Neural progenitor cell (in vitro differentiated cells): ENCODE measurements around the gene TTC4. TPM values are rescaled to one million over a fixed set of nuclear protein-coding genes. Genes with fewer than 3 reads are reported as not detected.
A peak's percentile ranks its signal among the peaks of the same experiment; 100 is the strongest.
"Not testable (repeated sequence)": the region's sequence is repeated elsewhere in the genome, so short reads cannot be mapped to it uniquely, and the experiment has no call there.

ENCODE experiments used
- DNase-seq: peaks from one replicate; pipeline ENCODE4 v3.0.0-alpha.2; 2016; ENCODE audit warnings: low spot score
- H2AFZ ChIP-seq: fragments of 200-600 bp; sonication (generic); replicated peaks from 2 replicates; pipeline ENCODE4 v1.6.1; 2016; ENCODE audit warnings: antibody characterized with exemption
- H3F3A ChIP-seq: fragments of 200-600 bp; sonication (generic); 2 replicates; pipeline ENCODE4 v1.6.1; 2016; ENCODE audit warnings: antibody characterized with exemption, low read depth
- H3K27ac ChIP-seq: fragments of 200-600 bp; sonication (generic); 2 replicates; pipeline ENCODE4 v1.5.1; 2016; ENCODE audit warnings: mild to moderate bottlenecking
- H3K27me3 ChIP-seq: fragments of 200-600 bp; sonication (generic); 2 replicates; pipeline ENCODE4 v1.6.1; 2016; ENCODE audit warnings: mild to moderate bottlenecking, moderate library complexity
- H3K36me3 ChIP-seq: fragments of 200-600 bp; sonication (generic); 2 replicates; pipeline ENCODE4 v1.5.1; 2016
- H3K4me1 ChIP-seq: fragments of 200-600 bp; sonication (generic); 2 replicates; pipeline ENCODE4 v1.6.1; 2016; ENCODE audit warnings: mixed run types
- H3K4me2 ChIP-seq: fragments of 200-600 bp; sonication (generic); 2 replicates; pipeline ENCODE4 v1.6.1; 2016
- H3K4me3 ChIP-seq: fragments of 200-600 bp; sonication (generic); 2 replicates; pipeline ENCODE4 v1.5.1; 2016
- H3K79me2 ChIP-seq: fragments of 200-600 bp; sonication (generic); 2 replicates; pipeline ENCODE4 v1.6.1; 2016; ENCODE audit warnings: low read depth
- H3K9ac ChIP-seq: fragments of 200-600 bp; sonication (generic); 2 replicates; pipeline ENCODE4 v1.6.1; 2016
- H3K9me3 ChIP-seq: fragments of 200-600 bp; sonication (generic); 2 replicates; pipeline ENCODE4 v1.5.1; 2016; ENCODE audit warnings: low read depth
- H4K20me1 ChIP-seq: fragments of 200-600 bp; sonication (generic); 2 replicates; pipeline ENCODE4 v1.6.1; 2016; ENCODE audit warnings: low read depth
- H3K27ac Mint-ChIP-seq: 3 replicates; pipeline ENCODE4 v1.8.0; 2021; ENCODE audit warnings: mixed read lengths
- H3K27me3 Mint-ChIP-seq: 2 replicates; pipeline ENCODE4 v1.8.0; 2022; ENCODE audit warnings: low read depth, mild to moderate bottlenecking, inconsistent platforms, moderate library complexity, mixed read lengths; ENCODE audit not compliant: insufficient read depth
- H3K36me3 Mint-ChIP-seq: 3 replicates; pipeline ENCODE4 v1.8.0; 2021; ENCODE audit warnings: mixed read lengths
- H3K4me1 Mint-ChIP-seq: 3 replicates; pipeline ENCODE4 v1.8.0; 2021; ENCODE audit warnings: mixed read lengths
- H3K4me3 Mint-ChIP-seq: 3 replicates; pipeline ENCODE4 v1.8.0; 2021; ENCODE audit warnings: mild to moderate bottlenecking, moderate library complexity, mixed read lengths
- H3K9me3 Mint-ChIP-seq: 3 replicates; pipeline ENCODE4 v1.8.0; 2020; ENCODE audit warnings: mixed read lengths
- EZH2 ChIP-seq: fragments of 200-600 bp; sonication (generic); IDR thresholded peaks from 2 replicates; pipeline ENCODE4 v1.6.1; 2017; ENCODE audit warnings: antibody characterized with exemption, mild to moderate bottlenecking, moderate library complexity
- EZH2phosphoT487 ChIP-seq: fragments of 200-600 bp; sonication (generic); IDR thresholded peaks from 2 replicates; pipeline ENCODE4 v1.6.1; 2017; ENCODE audit warnings: antibody characterized with exemption
- total RNA-seq: library from RNA; depleted of rRNA; stranded (reverse); fragments of >200 nt; gene quantifications from 2 replicates; pipeline ENCODE4 v1.2.3, GENCODE V29; 2015; ENCODE audit warnings: low replicate concordance
- TF ChIP-seq, protein P1 (sequence below): fragments of 200-600 bp; sonication (generic); IDR thresholded peaks from 2 replicates; pipeline ENCODE4 v1.5.1; 2017; ENCODE audit warnings: antibody characterized with exemption, mild to moderate bottlenecking

The TTC4 gene
- total RNA-seq, 1 donor from 2014 or later = 37.5 TPM

DNA sequence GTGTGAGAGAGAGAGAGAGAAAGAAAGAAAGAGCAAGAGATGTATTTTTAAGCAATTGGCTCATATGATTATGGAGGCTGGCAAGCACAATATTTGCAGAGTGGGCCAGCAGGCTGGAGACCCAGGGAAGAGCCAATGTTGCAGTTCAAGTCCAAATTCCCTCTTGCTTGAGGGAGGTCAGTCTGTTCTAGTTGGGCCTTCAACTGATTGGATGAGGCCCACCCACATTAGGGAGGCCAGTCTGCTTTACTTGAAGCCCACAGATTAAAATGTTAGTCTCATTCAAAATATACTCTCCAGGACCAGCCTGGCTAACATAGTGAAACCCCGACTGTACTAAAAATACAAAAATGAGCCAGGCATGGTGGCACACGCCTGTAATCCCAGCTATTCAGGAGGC, 57.3 kb downstream of the TTC4 start:
- peaks cover 4% of the 10 kb centered on the region for H3K4me1 ChIP-seq
- no peak overlapping the region for H3K9ac ChIP-seq
- no peaks in the 10 kb centered on the region for H3K36me3 Mint-ChIP-seq
- H4K20me1 ChIP-seq = no peaks in the 10 kb centered on the region
- H3K4me2 ChIP-seq = no peak overlapping the region
- no peak overlapping the region for H3K4me3 ChIP-seq
- no peaks in the 10 kb centered on the region for H3K27me3 ChIP-seq
- DNase-seq = no peak
- H3F3A ChIP-seq = no peaks in the 10 kb centered on the region
- TF ChIP-seq EZH2phosphoT487 = no peak
- TF ChIP-seq EZH2 = no peak
- TF ChIP-seq, protein P1, sequence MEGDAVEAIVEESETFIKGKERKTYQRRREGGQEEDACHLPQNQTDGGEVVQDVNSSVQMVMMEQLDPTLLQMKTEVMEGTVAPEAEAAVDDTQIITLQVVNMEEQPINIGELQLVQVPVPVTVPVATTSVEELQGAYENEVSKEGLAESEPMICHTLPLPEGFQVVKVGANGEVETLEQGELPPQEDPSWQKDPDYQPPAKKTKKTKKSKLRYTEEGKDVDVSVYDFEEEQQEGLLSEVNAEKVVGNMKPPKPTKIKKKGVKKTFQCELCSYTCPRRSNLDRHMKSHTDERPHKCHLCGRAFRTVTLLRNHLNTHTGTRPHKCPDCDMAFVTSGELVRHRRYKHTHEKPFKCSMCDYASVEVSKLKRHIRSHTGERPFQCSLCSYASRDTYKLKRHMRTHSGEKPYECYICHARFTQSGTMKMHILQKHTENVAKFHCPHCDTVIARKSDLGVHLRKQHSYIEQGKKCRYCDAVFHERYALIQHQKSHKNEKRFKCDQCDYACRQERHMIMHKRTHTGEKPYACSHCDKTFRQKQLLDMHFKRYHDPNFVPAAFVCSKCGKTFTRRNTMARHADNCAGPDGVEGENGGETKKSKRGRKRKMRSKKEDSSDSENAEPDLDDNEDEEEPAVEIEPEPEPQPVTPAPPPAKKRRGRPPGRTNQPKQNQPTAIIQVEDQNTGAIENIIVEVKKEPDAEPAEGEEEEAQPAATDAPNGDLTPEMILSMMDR = no peak
- no peaks in the 10 kb centered on the region for H3K9me3 ChIP-seq
- no peak overlapping the region for H2AFZ ChIP-seq
- no peak overlapping the region for H3K27ac ChIP-seq
- H3K27me3 Mint-ChIP-seq = peaks cover 6% of the 10 kb centered on the region
- H3K27ac Mint-ChIP-seq = peak overlapping the region; percentile 74
- no peaks in the 10 kb centered on the region for H3K36me3 ChIP-seq
- no peak overlapping the region for H3K4me3 Mint-ChIP-seq
- peaks cover 3% of the 10 kb centered on the region for H3K9me3 Mint-ChIP-seq
- H3K4me1 Mint-ChIP-seq = peaks cover 5% of the 10 kb centered on the region
- no peaks in the 10 kb centered on the region for H3K79me2 ChIP-seq

DNA sequence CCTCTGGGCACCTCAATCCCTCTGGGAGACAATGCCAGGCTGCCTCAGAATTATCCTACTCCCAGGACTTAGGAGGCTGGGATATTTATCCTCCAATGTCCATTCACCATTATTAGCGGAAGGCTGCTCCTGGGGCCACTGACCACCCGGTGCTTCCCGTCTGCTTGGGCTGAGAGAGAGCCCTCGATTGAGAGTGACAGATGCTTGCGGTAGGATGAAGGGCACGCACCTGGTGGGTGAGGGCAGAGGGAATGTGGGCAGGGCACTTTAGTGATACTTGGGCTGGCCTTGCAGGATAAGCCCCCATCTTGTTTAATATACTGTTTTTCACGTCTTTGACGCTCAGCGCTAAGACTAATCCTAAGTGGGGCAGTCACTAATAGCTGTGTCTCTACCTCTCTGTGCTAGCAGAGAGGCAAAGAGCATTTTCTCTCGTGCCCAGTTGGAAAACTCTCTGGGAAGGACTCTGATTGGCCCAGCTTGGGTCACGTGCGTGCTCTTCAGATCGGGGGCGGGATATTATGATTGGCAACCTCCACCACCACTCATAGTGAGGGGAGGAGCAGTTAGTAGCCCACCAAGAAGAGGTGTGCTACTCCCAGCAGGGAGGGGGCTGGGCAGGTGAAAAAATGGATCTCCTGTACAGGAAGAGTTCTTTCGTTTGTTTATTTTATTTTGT, 59.3 kb downstream of the TTC4 start:
- peak overlapping the region; percentile 2 for H3K27ac Mint-ChIP-seq
- H3K36me3 ChIP-seq = no peaks in the 10 kb centered on the region
- H4K20me1 ChIP-seq = no peaks in the 10 kb centered on the region
- H3K4me1 ChIP-seq = peaks cover 4% of the 10 kb centered on the region
- no peak overlapping the region for H3K27ac ChIP-seq
- no peak overlapping the region for H3K4me3 ChIP-seq
- H3K9me3 Mint-ChIP-seq = peaks cover 3% of the 10 kb centered on the region
- peaks cover 5% of the 10 kb centered on the region for H3K4me1 Mint-ChIP-seq
- H3F3A ChIP-seq = no peaks in the 10 kb centered on the region
- no peak overlapping the region for H3K9ac ChIP-seq
- H3K4me2 ChIP-seq = peak overlapping the region; percentile 24
- peak overlapping the region; percentile 91 for H2AFZ ChIP-seq
- H3K4me3 Mint-ChIP-seq = no peak overlapping the region
- TF ChIP-seq EZH2phosphoT487 (no peak), EZH2 (no peak)
- TF ChIP-seq, protein P1 = no peak
- H3K27me3 Mint-ChIP-seq = peaks cover 9% of the 10 kb centered on the region
- no peaks in the 10 kb centered on the region for H3K79me2 ChIP-seq
- no peaks in the 10 kb centered on the region for H3K27me3 ChIP-seq
- DNase-seq = peak; percentile 63
- H3K36me3 Mint-ChIP-seq = no peaks in the 10 kb centered on the region
- H3K9me3 ChIP-seq = no peaks in the 10 kb centered on the region

DNA sequence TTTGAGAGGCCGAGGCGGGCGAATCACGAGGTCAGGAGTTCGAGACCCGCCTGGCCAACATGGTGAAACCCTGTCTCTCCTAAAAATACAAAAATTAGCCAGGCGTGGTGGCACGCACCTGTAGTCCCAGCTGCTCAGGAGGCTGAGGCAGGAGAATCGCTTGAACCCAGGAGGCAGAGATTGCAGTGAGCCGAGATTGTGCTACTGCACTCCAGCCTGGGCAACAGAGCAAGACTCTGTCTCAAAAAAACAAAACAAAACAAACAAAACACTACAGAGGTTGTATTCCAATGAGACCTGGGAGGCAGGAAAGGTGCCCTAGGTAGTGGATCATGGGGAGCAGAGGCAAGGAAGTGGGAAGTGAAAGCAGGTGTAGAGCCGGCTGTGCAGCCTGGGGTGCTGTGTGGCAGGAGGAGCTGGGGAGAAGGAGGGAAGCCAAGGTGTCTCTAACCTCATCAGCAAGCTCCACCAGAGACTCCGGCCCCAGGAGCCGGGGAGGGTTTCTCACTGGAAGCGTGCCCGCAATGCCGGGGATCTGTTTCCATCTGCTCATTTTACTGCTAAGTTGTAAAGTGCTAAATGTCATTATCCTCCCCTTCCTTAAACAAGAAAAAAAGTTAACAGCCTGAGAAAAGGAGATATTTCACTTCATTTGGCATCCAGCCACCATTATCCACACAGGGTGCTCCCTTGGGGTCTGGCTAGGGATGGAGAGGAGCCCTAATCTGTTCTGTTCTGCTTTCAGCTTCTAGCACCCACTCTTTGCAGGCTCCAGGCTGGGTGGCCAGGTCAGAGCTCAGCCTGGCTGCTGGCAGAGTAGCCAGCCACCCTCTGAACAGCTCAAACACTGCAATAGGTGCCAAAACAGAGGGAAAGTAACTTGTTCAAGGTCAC, 60.4 kb downstream of the TTC4 start:
- not testable (repeated sequence) for H4K20me1 ChIP-seq, H3K4me3 ChIP-seq, H3K4me3 Mint-ChIP-seq, H3K79me2 ChIP-seq, DNase-seq, H3K4me2 ChIP-seq, H3F3A ChIP-seq, H3K9me3 ChIP-seq, H3K36me3 Mint-ChIP-seq, H3K9me3 Mint-ChIP-seq, H2AFZ ChIP-seq, H3K4me1 Mint-ChIP-seq, H3K9ac ChIP-seq, H3K36me3 ChIP-seq, H3K27ac Mint-ChIP-seq, H3K27ac ChIP-seq, H3K4me1 ChIP-seq
- peaks cover 11% of the 10 kb centered on the region for H3K27me3 Mint-ChIP-seq
- peaks cover 11% of the 10 kb centered on the region for H3K27me3 ChIP-seq

DNA sequence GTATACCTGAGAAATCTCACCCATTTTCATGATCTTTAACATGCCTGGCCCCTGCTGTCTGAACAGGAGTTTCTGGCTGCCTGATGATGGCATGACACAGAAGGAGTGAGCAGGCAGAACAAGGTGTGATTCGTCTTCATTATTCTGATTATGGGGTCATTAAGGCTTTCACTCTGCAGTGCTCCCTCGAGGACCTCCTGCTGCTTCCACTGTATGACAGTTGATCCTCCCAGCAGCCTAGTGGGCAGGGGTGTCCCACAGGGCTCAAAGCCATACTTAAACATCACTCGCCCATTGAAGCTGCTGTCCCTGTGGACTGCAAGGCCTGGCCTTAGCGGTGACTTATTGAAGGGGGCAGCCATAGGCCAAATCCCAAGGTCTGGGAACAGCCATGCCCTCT, 61.4 kb downstream of the TTC4 start:
- H2AFZ ChIP-seq = no peak overlapping the region
- Mint-ChIP-seq H3K4me3 (no peak overlapping the region), H3K27me3 (peaks cover 15% of the 10 kb centered on the region), H3K27ac (no peak overlapping the region), H3K36me3 (no peaks in the 10 kb centered on the region), H3K9me3 (peaks cover 3% of the 10 kb centered on the region), H3K4me1 (peaks cover 5% of the 10 kb centered on the region)
- no peak overlapping the region for H3K27ac ChIP-seq
- H3K27me3 ChIP-seq = peaks cover 20% of the 10 kb centered on the region
- peaks cover 4% of the 10 kb centered on the region for H3K4me1 ChIP-seq
- H3K36me3 ChIP-seq = no peaks in the 10 kb centered on the region
- no peak overlapping the region for H3K4me2 ChIP-seq
- TF ChIP-seq, protein P1 = no peak
- TF ChIP-seq EZH2phosphoT487 = no peak
- TF ChIP-seq EZH2 = no peak
- H3K9ac ChIP-seq = no peak overlapping the region
- H3K9me3 ChIP-seq = no peaks in the 10 kb centered on the region
- H4K20me1 ChIP-seq = no peaks in the 10 kb centered on the region
- H3F3A ChIP-seq = no peaks in the 10 kb centered on the region
- no peak for DNase-seq
- H3K4me3 ChIP-seq = no peak overlapping the region
- no peaks in the 10 kb centered on the region for H3K79me2 ChIP-seq
